Measurements from ENCODE around the gene YBX2. TPM values are rescaled to one million over a fixed set of nuclear protein-coding genes. Genes with fewer than 3 reads are reported as not detected.
A peak's percentile ranks its signal among the peaks of the same experiment; 100 is the strongest.

YBX2 gene
- total RNA-seq, 2 experiments from 2014 or later, result 0.70 to 0.83 TPM

- no peak overlapping the region for H3K4me3 Mint-ChIP-seq
- H3K9me3 Mint-ChIP-seq, result no peaks in the 10 kb centered on the region
- peaks cover 9% of the 10 kb centered on the region for H3K4me1 Mint-ChIP-seq (ENCODE audit: low read depth)
- H3K36me3 Mint-ChIP-seq, result peaks cover 26% of the 10 kb centered on the region
- intact Hi-C loops (cut with micrococcal nuclease), result no loop called here
- ChIA-PET CTCF (interaction anchor here (0.6 to 1.1 kb wide), 2 partner anchors 13 to 266 kb away, joined by 3 read pairs; partner anchors contain the start of gene ACAP1), POLR2A (interaction anchor here (1.0 kb wide), 1 partner anchor 8 kb away, joined by 3 read pairs; no protein-coding TSS in a partner anchor)
- DNase-seq, result no peak
- H3K27me3 Mint-ChIP-seq, result no peaks in the 10 kb centered on the region
- no peak overlapping the region for H3K27ac Mint-ChIP-seq
These were observed 28.2 kb upstream of the YBX2 start for GRCh38 chr17:7322520-7323194.

- Mint-ChIP-seq H3K4me3 (no peak overlapping the region), H3K4me1 (ENCODE audit: low read depth) (peaks cover 6% of the 10 kb centered on the region), H3K9me3 (no peaks in the 10 kb centered on the region), H3K27me3 (no peaks in the 10 kb centered on the region), H3K36me3 (peaks cover 27% of the 10 kb centered on the region), H3K27ac (no peak overlapping the region)
- DNase-seq, result no peak
- intact Hi-C loops (cut with micrococcal nuclease), result no loop called here
- ChIA-PET POLR2A (interaction anchor here (0.6 to 1.0 kb wide), 3 partner anchors 8 to 158 kb away, joined by 3 read pairs; no protein-coding TSS in a partner anchor), CTCF (interaction anchor here (1.1 kb wide), 1 partner anchor 34 kb away, joined by 3 read pairs; no protein-coding TSS in a partner anchor)
These were observed 27.0 kb upstream of the YBX2 start for GRCh38 chr17:7321466-7321865.

GRCh38 chr17:7318121-7318860 is 23.9 kb upstream of the YBX2 start:
- Mint-ChIP-seq H3K9me3 (no peaks in the 10 kb centered on the region), H3K27me3 (no peaks in the 10 kb centered on the region), H3K4me3 (no peak overlapping the region), H3K36me3 (peaks cover 27% of the 10 kb centered on the region), H3K27ac (no peak overlapping the region), H3K4me1 (ENCODE audit: low read depth) (peaks cover 21% of the 10 kb centered on the region)
- DNase-seq, result no peak
- intact Hi-C loops (cut with micrococcal nuclease), result no loop called here
- CTCF ChIA-PET, result interaction anchor here (1.3 kb wide), 1 partner anchor 22 kb away, joined by 3 read pairs; no protein-coding TSS in a partner anchor
- POLR2A ChIA-PET, result interaction anchor here (0.8 kb wide), 1 partner anchor 11 kb away, joined by 3 read pairs; the partner anchor contains the start of gene NEURL4

GRCh38 chr17:7317161-7317803 is 22.8 kb upstream of the YBX2 start:
- Mint-ChIP-seq H3K27me3 (no peaks in the 10 kb centered on the region), H3K4me3 (peak overlapping the region; percentile 39), H3K9me3 (no peaks in the 10 kb centered on the region), H3K4me1 (ENCODE audit: low read depth) (peaks cover 31% of the 10 kb centered on the region), H3K36me3 (peaks cover 32% of the 10 kb centered on the region), H3K27ac (peak overlapping the region; percentile 2)
- POLR2A ChIA-PET, result interaction anchor here (0.8 kb wide), 1 partner anchor 12 kb away, joined by 3 read pairs; the partner anchor contains the start of gene NEURL4
- no peak for DNase-seq
- CTCF ChIA-PET, result interaction anchor here (1.3 kb wide), 1 partner anchor 21 kb away, joined by 3 read pairs; no protein-coding TSS in a partner anchor
- intact Hi-C loops (cut with micrococcal nuclease), result no loop called here

GRCh38 chr17:7315570-7316235 is 21.3 kb upstream of the YBX2 start:
- Mint-ChIP-seq H3K4me1 (ENCODE audit: low read depth) (peaks cover 44% of the 10 kb centered on the region), H3K27me3 (no peaks in the 10 kb centered on the region), H3K4me3 (peak overlapping the region; percentile 87), H3K27ac (peak overlapping the region; percentile 88), H3K9me3 (no peaks in the 10 kb centered on the region), H3K36me3 (peaks cover 39% of the 10 kb centered on the region)
- ChIA-PET CTCF (interaction anchor here (1.4 to 2.6 kb wide), 3 partner anchors 9 to 40 kb away, joined by 3 to 7 read pairs (median 6); partner anchors contain the start of gene NEURL4), POLR2A (interaction anchor here (0.9 to 1.0 kb wide), 2 partner anchors 20 to 168 kb away, joined by 3 to 5 read pairs; partner anchors contain the start of genes ACAP1 and POLR2A)
- DNase-seq, result no peak
- intact Hi-C loops (cut with micrococcal nuclease), result loop anchor here (1.0 to 2.0 kb wide), 2 partner anchors 14 to 35 kb away; partner anchors contain the start of gene NEURL4

GRCh38 chr17:7314719-7315569 is 20.5 kb upstream of the YBX2 start, which contains the start of gene GPS2:
Gene GPS2, minus strand, starts transcription at chr17:7315360. Its CDS starts 308 bp downstream, at chr17:7315052.
- Mint-ChIP-seq H3K27me3 (no peaks in the 10 kb centered on the region), H3K27ac (peak within 1 kb of the TSS; percentile 88), H3K4me3 (peak within 1 kb of the TSS; percentile 87), H3K4me1 (ENCODE audit: low read depth) (peaks cover 51% of the 10 kb centered on the region), H3K9me3 (no peaks in the 10 kb centered on the region), H3K36me3 (peaks cover 46% of the 10 kb centered on the region)
- CTCF ChIA-PET, result interaction anchor here (0.9 to 2.6 kb wide), 5 partner anchors 10 to 121 kb away, joined by 3 to 7 read pairs (median 5); partner anchors contain the start of gene NEURL4
- POLR2A ChIA-PET, result interaction anchor here (0.9 to 2.3 kb wide), 6 partner anchors 21 to 169 kb away, joined by 3 to 19 read pairs (median 3); partner anchors contain the start of genes ACAP1, DVL2, PHF23 and POLR2A
- intact Hi-C loops (cut with micrococcal nuclease), result loop anchor here (1.0 to 2.0 kb wide), 2 partner anchors 14 to 36 kb away; partner anchors contain the start of gene NEURL4
- DNase-seq, result peak; percentile 96

- H3K9me3 Mint-ChIP-seq, result no peaks in the 10 kb centered on the region
These were observed 19.7 kb upstream of the YBX2 start for GRCh38 chr17:7313890-7314718.

GRCh38 chr17:7313088-7313889 is 18.9 kb upstream of the YBX2 start:
- no peak for DNase-seq
- Mint-ChIP-seq H3K36me3 (peaks cover 59% of the 10 kb centered on the region), H3K4me3 (peak overlapping the region; percentile 32), H3K4me1 (ENCODE audit: low read depth) (peaks cover 61% of the 10 kb centered on the region), H3K9me3 (no peaks in the 10 kb centered on the region), H3K27ac (peak overlapping the region; percentile 56), H3K27me3 (no peaks in the 10 kb centered on the region)
- ChIA-PET CTCF (interaction anchor here (0.9 to 2.6 kb wide), 4 partner anchors 10 to 17 kb away, joined by 3 to 7 read pairs (median 4); no protein-coding TSS in a partner anchor), POLR2A (interaction anchor here (0.7 to 2.3 kb wide), 6 partner anchors 16 to 270 kb away, joined by 3 to 19 read pairs (median 4); partner anchors contain the start of genes ACAP1, MPDU1, NEURL4 and PHF23)
- intact Hi-C loops (cut with micrococcal nuclease), result no loop called here

More at GRCh38 chr17:7313890-7314718, 19.7 kb upstream of the YBX2 start:
- intact Hi-C loops (cut with micrococcal nuclease), result loop anchor here (2.0 kb wide), 1 partner anchor 37 kb away; no protein-coding TSS in a partner anchor
- Mint-ChIP-seq H3K36me3 (peaks cover 55% of the 10 kb centered on the region), H3K27ac (peak overlapping the region; percentile 53), H3K27me3 (no peaks in the 10 kb centered on the region), H3K4me3 (peak overlapping the region; percentile 80), H3K4me1 (ENCODE audit: low read depth) (peaks cover 60% of the 10 kb centered on the region)
- CTCF ChIA-PET, result interaction anchor here (0.9 to 2.6 kb wide), 4 partner anchors 9 to 122 kb away, joined by 3 to 7 read pairs (median 4); no protein-coding TSS in a partner anchor
- no peak for DNase-seq
- POLR2A ChIA-PET, result interaction anchor here (0.8 to 2.3 kb wide), 7 partner anchors 16 to 269 kb away, joined by 3 to 19 read pairs (median 3); partner anchors contain the start of genes ACAP1, DVL2, MPDU1 and PHF23
